ENCODE data around the gene KLHDC7B. TPM values are rescaled to one million over a fixed set of nuclear protein-coding genes. Genes with fewer than 3 reads are reported as not detected.
A peak's percentile ranks its signal among the peaks of the same experiment; 100 is the strongest.
"Not testable (repeated sequence)": the region's sequence is repeated elsewhere in the genome, so short reads cannot be mapped to it uniquely, and the experiment has no call there.

Gene KLHDC7B
- total RNA-seq, 1 donor from 2014 or later = 0.10 TPM

DNA sequence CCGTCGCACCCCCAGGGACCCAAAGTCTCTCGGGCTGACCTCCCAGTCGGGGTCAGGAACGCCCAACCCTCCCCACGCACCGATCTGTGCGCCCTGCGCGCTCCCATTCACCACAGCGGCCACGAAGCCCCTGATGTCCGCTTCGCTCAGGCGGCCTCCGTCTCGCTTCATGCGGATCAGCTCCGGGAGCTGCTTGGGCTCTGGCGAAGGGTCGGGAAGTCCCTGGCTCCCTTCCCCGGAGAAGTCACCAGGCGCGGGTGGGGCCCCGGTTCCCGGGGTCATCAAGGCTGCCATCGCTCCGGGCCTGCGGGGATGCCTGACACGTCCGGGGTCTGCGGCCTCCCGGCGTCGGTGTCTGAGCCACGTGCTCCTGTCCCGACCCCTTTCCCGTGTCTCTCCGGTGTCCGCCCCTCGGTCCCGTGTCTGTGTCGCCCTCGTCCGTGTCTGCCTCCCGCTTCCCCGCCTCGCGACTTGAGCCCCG is 16.2 kb upstream of the KLHDC7B start:
- DNase-seq (ENCODE audit: low spot score) = no peak

DNA sequence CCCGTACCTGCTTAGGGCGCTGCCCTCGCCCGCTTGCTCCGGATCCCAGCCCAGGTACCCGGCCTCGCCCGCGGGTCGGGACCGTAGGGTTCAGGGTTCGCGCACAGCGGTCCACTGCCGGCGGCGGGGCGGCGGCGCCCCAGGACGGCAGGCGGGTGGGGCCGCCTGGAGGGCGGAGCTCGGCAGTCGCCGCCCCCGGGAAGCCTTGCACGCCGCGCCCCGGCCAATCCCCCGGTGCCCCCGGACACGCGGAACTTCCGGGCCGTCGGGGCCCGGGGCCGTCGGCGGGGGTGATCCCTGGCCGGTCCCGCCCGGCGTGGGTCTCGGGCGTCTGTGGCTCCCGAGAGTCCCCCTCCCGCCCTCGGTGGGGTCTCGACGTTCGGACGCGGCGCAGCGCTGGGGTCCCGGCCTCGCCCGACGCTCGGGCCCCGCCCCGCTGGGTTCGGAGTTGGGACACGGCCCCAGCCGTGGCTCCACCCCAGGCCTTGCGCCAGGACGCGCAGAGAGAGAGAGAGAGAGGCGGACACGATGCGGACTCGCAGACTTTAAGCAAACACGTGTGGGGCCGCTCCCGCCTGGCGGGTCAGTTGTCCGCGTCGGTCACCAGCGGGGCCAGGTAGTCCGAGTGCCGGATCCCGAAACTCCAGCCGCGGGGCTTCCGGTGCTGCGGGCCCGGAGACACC is 15.7 kb upstream of the KLHDC7B start, which contains the start of gene TYMP:
TYMP (minus strand) TSS at position 116 of the 683 bp plus-strand sequence. CDS start 303 bp downstream, outside the sequence.
- DNase-seq (ENCODE audit: low spot score) = peak; percentile 95

DNA sequence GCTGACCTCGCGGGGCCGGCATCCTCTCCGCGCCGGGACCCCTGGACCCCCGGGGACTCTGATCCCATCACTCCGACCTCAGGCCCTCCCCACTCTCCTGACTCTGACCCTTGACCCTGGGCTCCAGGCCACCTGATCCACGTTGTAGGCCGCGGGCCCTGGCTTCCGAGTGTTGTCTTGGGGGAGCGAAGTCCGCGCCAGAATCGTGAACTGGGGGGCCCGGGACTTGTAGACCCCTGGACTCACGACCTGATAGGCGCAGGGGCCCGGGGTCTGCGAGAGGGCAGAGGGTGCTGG is 15.2 kb upstream of the KLHDC7B start:
- DNase-seq (ENCODE audit: low spot score) = no peak

DNA sequence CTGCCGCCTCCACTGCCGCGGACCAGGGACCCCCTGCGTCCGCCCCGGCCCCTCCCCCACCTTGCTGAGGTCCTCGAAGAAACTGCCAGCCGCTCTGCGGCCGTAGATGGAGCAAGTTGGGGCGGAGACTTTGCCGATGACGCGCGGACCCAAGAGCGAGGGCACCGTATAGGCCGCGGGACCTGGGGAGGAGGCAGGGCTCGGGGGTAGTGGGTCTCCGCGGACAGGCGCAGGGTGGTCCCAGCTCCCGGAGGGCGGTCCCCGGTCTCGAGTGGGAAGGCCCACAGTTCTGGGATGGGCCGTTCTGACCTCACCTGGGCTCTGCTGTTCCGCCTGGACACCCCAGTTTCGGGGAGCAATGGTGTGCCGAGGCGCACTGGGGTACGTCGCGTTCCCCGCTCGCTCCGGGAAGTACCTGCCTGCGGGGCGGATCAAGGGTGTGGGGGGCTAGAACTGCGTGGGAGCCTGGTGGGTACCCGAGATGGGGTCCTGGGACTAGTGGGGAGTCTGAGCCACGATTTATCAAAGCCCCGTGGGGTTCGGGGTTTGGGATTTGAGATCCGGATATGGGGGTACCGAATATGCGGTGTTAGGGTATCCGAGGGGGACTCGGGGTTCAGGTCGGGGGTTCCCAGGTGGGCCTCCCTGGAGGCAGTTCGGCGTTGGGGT is 14.7 kb upstream of the KLHDC7B start:
- peak; percentile 96 for DNase-seq (ENCODE audit: low spot score)

DNA sequence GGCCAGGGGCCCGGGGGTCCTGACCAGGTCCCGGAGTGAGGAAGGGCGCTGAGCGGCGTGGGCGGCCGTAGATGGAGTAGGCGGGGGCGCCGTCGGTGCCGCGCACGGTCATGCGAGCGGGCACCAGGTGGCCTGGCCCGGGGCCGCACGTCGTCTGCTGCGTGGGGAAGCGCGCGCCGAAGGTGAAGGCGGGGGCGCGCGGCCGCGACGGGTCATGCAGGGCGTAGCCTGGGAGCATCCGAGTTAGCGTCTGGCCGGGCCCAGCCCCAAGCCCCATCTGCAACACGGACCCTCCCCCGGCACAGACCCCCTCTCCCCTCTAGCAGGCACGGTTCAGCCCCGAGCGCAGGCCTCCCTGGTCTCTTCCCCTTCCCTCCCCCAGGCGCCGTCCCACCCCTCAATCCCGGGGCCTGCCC is 14.1 kb upstream of the KLHDC7B start:
- DNase-seq (ENCODE audit: low spot score) = peak; percentile 93

DNA sequence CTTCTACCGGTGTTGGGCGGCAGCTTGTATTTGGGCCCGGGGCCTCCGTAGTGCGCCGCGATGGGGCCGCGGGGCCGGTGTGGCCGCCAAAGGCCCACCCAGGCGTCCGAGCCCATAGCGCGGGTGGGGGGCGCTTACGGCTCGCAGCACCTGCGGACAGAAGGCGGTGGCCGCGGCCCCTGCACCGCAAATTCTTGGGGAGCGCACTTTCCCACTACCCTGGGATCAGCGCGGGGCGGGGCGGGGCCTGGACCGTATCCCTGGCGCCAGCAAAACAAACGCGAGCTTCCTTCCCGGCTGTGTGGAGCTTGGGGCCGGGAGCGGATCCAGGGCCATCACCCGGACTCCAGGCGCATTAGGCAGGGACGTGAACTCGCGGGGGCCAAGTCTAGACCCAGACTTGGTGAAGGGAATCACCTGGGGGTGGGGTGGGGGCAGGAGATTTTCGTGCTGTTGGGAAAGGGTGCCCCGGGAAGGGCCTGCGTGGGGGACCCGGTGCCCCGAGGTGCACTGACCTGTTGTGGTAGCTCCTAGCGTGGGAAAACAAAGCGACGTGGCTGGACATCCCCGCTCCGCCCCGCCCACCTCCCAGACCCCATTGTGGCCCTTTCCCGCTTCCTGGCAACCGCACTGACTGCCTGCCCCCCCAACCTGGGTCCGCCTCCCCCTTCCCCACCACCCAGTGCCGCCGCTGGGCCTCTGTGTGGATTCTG is 13.6 kb upstream of the KLHDC7B start:
- DNase-seq (ENCODE audit: low spot score) = peak; percentile 94

DNA sequence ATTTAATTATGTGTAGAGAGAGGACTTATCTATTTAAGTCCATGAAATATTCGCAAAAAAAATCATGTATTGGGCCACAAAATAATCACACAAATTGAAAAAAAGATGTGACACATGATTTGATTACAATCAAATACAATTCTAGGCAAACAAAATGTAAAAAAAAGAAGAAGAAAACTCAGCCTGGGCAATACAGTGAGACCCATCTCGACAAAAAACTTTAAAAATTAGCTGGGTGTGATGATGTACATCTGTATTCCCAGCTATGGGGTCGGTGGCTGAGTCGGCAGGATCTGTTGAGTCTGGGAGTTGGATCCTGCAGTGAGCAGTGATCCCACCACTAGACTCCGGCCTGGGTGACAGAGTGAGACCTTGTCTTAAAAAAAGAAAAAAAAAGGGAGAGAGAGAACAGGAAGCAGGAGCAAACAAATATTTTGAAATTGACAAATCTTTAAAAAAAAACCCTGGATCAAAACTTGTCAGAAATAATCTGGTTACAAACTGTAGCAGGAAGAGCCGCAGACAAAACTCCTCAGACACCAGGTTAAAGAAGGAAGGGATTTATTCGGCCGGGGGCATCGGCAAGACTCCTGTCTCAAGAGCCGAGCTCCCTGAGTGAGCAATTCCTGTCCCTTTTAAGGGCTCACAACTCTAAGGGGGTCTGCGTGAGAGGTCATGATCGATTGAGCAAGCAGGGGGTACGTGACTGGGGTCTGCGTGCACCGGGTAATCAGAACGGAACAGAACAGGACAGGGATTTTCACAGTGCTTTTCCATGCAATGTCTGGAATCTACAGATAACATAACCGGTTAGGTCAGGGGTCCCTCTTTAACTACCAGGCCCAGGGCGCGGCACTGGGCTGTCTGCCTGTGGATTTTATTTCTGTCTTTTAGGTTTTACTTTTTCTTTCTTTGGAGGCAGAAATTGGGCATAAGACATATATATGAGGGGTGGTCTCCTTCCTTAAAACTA is 12.6 kb upstream of the KLHDC7B start:
- DNase-seq (ENCODE audit: low spot score) = no peak

DNA sequence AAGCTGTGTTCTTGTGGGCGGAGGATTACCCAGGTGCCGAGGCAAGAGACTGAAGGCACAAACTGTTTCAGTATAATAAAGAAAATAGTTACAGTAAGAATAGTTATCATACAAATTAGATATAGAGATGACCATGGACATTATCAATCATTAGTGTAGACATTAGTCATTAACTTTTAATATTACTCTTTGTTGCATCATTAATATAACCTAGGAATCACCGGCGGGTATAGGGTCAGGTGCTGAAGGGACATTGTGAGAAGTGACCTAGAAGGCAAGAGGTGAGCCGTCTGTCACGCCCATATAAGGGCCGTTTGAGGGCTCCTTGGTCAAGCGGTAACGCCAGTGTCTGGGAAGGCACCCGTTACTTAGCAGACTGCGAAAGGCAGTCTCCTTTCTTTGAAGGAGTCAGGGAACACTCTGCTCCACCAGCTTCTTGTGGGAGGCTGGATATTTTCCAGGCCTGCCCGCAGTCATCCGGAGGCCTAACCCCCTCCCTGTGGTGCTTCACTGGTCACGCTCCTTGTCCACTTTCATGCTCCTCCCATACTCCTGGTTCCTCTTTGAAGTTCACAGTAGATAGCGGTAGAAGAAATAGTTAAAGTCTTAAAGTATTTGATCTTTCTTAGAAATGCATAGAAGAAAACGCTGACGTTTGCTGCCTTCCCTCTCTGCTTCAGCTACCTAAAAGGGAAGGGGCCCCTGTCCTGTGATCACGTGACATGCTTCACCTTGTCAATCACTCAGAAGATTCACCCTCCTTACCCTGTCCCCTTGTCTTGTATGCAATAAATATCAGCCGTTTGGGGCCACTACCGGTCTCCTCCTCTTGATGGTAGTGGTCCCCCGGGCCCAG is 11.6 kb upstream of the KLHDC7B start:
- DNase-seq (ENCODE audit: low spot score) = not testable (repeated sequence)

DNA sequence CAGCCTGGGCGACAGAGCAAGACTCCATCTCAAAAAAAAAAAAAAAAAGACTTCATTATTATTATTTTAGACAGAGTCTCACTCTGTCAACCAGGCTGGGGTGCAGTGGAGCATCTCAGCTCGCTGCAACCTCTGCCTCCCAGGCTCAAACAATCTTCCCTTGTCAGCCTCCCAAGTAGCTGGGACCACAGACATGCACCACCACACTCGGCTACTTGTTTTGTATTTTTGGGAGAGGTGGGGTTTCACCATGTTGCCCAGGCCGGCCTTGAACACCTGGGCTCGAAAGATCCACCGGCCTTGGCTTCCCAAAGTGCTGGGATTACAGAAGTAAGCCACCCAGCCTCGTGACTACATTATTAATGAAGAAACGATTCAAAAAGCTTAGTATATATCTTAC is 10.6 kb upstream of the KLHDC7B start:
- DNase-seq (ENCODE audit: low spot score) = no peak

DNA sequence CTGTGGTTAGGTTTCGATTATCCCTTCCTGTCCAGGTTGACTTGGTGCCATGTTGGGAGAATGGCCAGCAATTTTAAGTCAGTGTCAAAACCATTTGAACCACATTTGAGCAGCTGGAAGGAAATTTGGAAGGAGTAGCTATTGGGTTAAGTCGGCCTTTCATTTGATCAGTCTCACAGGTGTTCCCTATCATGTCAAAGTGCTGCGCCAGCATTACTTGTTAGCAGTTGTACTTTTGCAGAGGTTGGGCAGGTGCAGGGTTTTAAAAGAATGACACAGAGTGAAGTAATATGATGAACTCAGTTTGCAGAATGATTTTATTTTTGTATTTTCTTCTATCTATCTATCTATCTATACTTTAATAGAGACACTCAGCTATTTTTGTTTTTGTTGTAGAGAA is 9.5 kb upstream of the KLHDC7B start:
- DNase-seq (ENCODE audit: low spot score) = no peak

DNA sequence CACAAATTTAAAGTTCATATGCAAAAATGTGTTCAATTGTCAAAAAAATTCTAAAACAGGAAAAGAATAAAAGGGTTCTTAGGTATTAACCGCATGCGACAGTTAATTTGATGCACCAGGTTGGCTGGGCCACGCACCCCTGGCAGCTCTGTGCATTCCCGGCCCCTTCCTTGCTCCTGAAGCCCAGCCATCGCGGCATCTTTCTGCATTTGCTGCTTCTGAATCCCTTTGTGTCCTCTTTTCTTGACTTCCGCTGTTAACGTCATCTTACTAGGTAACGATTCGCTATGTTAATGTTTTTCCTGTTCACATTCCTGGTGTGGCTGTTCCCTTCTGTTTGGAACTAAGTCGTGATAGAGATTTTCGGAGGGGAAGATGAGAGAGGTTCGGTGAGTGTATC is 7.9 kb upstream of the KLHDC7B start:
- DNase-seq (ENCODE audit: low spot score) = no peak

DNA sequence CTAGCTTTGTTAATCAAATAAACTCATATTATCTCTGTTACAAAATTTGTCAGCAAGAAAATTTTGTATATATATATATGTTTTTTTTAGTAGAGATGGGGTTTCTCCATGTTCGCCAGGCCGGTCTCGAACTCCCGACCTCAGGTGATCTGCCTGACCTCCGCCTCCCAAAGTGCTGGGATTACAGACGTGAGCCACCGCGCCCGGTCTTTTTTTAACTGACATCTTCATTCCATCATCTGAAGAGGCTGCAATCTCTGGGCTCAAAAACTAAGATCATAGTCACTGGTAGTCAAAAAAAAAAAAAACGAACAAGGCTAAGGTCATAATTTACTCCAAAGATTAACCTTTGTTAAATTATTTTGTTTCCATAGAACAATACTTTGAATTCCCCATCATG is 5.3 kb upstream of the KLHDC7B start:
- DNase-seq (ENCODE audit: low spot score) = no peak

DNA sequence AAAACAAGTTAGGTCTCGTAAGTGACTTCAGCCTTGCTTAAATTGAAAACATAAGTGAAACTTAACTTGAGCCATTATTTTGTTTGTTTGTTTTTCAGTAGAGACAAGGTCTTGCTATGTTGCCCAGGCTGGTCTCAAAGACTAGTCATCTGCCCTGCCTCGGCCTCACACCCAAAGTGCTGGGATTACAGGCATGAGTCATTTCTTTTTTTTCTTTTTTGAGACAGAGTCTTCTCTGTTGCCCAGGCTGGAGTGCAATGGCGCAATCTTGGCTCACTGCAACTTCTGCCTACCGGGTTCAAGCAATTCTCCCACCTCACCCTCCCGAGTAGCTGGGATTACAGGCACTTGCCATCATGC is 4.1 kb upstream of the KLHDC7B start:
- not testable (repeated sequence) for DNase-seq (ENCODE audit: low spot score)

DNA sequence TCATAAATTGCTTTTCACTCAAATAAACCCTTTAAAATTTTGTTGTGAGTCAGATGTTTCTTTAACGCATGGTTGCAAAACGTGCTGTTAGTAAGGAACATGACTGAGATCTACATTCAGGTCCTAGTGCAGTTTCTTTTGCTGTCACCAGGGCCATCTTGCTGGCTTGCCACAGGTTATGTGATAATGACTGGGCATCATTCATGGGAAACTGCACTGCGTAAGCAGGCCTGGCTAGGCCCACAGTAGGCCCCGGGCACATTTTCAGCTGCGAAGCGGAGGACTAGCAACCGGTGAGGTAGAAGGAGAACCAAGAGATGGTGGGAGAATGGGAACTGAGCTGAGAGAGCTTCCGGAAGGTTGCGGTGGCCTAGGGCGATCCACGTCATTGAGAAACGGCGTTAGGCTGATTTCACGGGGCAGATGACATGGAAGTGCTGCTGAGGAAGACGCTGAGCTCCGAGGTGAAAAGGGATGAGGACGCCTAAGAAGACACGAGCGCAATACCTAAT is 3.2 kb upstream of the KLHDC7B start:
- DNase-seq (ENCODE audit: low spot score) = no peak

DNA sequence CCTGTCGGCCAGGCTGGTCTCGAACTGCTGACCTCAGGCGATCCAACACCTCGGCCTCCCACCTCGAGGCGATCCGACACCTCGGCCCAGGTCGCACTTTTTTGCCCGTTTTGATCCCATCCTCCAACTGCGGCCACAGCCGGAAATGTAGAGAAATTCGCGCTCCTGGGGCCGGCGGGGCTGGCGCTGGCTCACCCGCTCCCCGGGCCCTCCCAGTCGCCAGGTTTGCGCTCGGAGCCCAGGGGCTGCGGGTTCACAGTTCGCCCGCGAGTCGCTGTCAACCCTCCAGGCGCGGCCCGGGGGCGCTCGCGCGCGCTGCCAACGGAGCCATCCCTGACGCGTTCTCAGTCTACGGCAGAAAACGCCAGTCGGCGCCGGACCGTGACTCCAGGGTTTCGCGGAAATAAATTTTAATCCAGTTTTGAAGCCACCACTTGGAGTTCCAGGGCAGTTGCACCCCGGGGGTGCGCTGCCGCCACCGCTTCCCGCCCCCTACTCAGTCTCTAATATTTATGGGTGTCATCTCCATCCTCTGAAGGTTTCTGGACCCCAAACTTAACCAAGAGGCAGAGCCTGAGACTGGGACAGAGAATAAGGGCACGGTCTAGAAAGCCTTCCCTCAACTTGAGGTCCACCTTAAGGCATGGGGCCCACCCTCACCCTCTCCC is 1.5 kb upstream of the KLHDC7B start:
- peak; percentile 94 for DNase-seq (ENCODE audit: low spot score)

DNA sequence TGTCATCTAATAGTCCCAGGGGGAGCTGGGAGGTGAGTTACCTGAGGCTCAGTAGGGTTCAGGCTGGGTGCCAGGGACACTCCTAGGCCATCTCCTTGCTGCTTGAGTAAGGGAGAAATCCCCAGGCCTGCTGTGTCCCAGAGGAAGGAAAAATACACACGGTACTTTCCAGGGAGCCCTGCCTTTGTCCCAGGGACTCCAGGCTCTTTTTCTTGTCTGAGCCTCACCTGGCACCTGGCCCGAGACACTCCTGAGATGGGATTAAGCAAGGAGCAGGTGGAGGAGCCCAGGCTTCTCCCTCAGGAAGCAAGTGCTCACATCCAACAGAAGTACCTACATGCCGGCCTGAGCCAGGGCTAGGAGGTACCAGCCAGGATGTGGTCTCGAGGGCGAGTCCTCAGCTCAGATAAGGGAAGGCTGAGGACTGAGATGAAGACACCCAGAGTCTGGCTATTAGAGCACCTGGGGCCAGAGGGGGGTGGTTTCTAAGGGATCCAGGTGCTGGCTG is 899 bp upstream of the KLHDC7B start:
- no peak for DNase-seq (ENCODE audit: low spot score)

DNA sequence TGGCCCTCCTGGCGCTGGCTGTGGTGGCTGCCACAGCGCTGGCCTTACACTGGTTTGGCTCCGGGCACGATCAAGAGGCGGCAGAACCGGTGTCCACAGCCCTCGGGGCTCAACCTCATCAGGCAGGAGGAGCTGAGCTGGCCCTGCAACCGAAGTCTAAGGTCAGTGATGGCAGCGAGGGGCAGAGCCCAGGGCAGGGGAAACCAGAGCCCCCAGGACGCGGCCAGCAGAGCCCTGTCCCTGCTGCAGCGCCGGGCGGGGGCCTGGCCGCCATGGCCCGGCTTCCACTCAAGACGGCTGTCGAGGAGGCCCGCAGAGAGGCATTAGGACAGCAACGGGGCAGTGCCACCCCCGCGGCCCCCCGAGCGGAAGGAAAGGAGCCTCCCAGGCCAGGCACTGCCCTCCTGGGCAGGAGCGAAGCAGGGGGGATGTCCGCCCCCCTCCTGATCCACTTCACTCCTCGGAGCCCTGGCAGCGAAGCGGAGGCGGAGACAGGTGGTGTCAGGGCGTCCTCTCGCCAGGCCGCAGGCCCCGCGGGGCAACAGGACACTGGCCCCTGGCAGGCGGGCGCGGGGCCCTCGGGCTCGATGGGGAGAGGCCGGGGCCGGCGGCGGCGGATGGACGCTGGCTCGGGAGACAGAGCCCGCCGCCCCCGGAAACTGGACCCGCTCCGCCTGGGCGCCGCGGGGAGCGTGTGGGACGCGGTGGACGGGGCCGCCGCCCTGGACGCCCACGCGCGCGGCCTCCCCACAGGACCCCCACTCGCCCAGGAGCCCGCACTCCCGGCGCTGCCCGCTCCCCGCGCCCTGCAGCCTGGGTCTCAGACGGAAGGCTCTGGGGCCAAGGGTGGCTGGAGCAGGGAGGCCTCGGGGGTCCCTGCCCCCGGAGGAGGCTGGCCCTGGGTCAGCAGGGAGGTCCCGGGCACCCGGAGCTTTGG is 895 bp downstream of the KLHDC7B start:
- no peak for DNase-seq (ENCODE audit: low spot score)

All from mesenteric fat pad (tissue), 1 donor.